SK-N-SH treated with all-trans-retinoic acid at 6 μM for 48 hours (cell line): ENCODE data around the gene DDN.

Source experiments
- ATAC-seq: fragments of 200-7000 bp; cut with Tn5 transposase; 3 replicates; pipeline ENCODE4 v1.9.1; 2020; ENCODE audit warnings: mild to moderate bottlenecking, moderate library complexity
- ARNTL ChIP-seq: fragments of 450-650 bp; formaldehyde crosslinking; IDR thresholded peaks from 2 replicates; pipeline ENCODE4 v1.5.0; 2020; ENCODE audit warnings: low read depth, mild to moderate bottlenecking, moderate library complexity, borderline replicate concordance
- BACH2 ChIP-seq: fragments of 250-450 bp; sonication (Bioruptor Pico); IDR thresholded peaks from 2 replicates; pipeline ENCODE4 v1.9.0; 2021; ENCODE audit warnings: mild to moderate bottlenecking, borderline replicate concordance
- CREB5 ChIP-seq: fragments of 250-450 bp; sonication (Bioruptor Pico); IDR thresholded peaks from 2 replicates; pipeline ENCODE4 v1.5.1; 2020; ENCODE audit warnings: low read depth, mild to moderate bottlenecking, moderate library complexity
- CSDC2 ChIP-seq: fragments of 250-450 bp; sonication (Bioruptor Pico); IDR thresholded peaks from 2 replicates; pipeline ENCODE4 v1.5.0; 2020; ENCODE audit warnings: mild to moderate bottlenecking, moderate library complexity
- CSRNP3 ChIP-seq: fragments of 250-450 bp; sonication (Bioruptor Pico); IDR thresholded peaks from 2 replicates; pipeline ENCODE4 v1.5.1; 2021; ENCODE audit warnings: mild to moderate bottlenecking, moderate library complexity
- ESRRG ChIP-seq: fragments of 250-450 bp; sonication (Bioruptor Pico); IDR thresholded peaks from 2 replicates; pipeline ENCODE4 v1.6.1; 2021; ENCODE audit warnings: mild to moderate bottlenecking
- GLIS3 ChIP-seq: fragments of 250-450 bp; sonication (Bioruptor Pico); IDR thresholded peaks from 2 replicates; pipeline ENCODE4 v1.5.0; 2020; ENCODE audit warnings: mild to moderate bottlenecking, moderate library complexity
- ISL1 ChIP-seq: fragments of 250-450 bp; sonication (Bioruptor Pico); IDR thresholded peaks from 2 replicates; pipeline ENCODE4 v2.1.2; 2022; ENCODE audit warnings: mild to moderate bottlenecking, moderate library complexity
- PATZ1 ChIP-seq: fragments of 250-450 bp; sonication (Bioruptor Pico); IDR thresholded peaks from 2 replicates; pipeline ENCODE4 v1.8.0; 2020; ENCODE audit warnings: mild to moderate bottlenecking, moderate library complexity, borderline replicate concordance
- POU6F1 ChIP-seq: fragments of 250-450 bp; sonication (Bioruptor Pico); IDR thresholded peaks from 2 replicates; pipeline ENCODE4 v1.8.0; 2021; ENCODE audit warnings: low read depth, mild to moderate bottlenecking, moderate library complexity, borderline replicate concordance
- PPARA ChIP-seq: fragments of 250-450 bp; sonication (Bioruptor Pico); IDR thresholded peaks from 2 replicates; pipeline ENCODE4 v1.5.0; 2020; ENCODE audit warnings: mild to moderate bottlenecking, borderline replicate concordance
- RARB ChIP-seq: fragments of 250-450 bp; sonication (Bioruptor Pico); IDR thresholded peaks from 2 replicates; pipeline ENCODE4 v1.8.0; 2021; ENCODE audit warnings: mild to moderate bottlenecking, moderate library complexity
- SNAI2 ChIP-seq: fragments of 250-450 bp; sonication (Bioruptor Pico); IDR thresholded peaks from 2 replicates; pipeline ENCODE4 v1.5.0; 2020; ENCODE audit warnings: mild to moderate bottlenecking, moderate library complexity
- TCF4 ChIP-seq: fragments of 250-450 bp; sonication (Bioruptor Pico); IDR thresholded peaks from 2 replicates; pipeline ENCODE4 v1.8.0; 2021; ENCODE audit warnings: mild to moderate bottlenecking, moderate library complexity, borderline replicate concordance
- TOX ChIP-seq: fragments of 250-450 bp; sonication (Bioruptor Pico); IDR thresholded peaks from 2 replicates; pipeline ENCODE4 v1.8.0; 2021; ENCODE audit warnings: mild to moderate bottlenecking, moderate library complexity, borderline replicate concordance
- TSHZ2 ChIP-seq: fragments of 250-450 bp; sonication (Bioruptor Pico); IDR thresholded peaks from 2 replicates; pipeline ENCODE4 v1.5.0; 2020; ENCODE audit warnings: mild to moderate bottlenecking, moderate library complexity
- ZC3H10 ChIP-seq: fragments of 250-450 bp; sonication (Bioruptor Pico); IDR thresholded peaks from 2 replicates; pipeline ENCODE4 v1.5.1; 2021; ENCODE audit warnings: mild to moderate bottlenecking, moderate library complexity
- ZFP3 ChIP-seq: fragments of 250-450 bp; sonication (Bioruptor Pico); IDR thresholded peaks from 2 replicates; pipeline ENCODE4 v1.5.0; 2020; ENCODE audit warnings: mild to moderate bottlenecking, moderate library complexity
- ZFP30 ChIP-seq: fragments of 450-650 bp; formaldehyde crosslinking; IDR thresholded peaks from 2 replicates; pipeline ENCODE4 v1.5.0; 2022; ENCODE audit warnings: mild to moderate bottlenecking, moderate library complexity
- ZNF565 ChIP-seq: fragments of 450-650 bp; formaldehyde crosslinking; conservative IDR thresholded peaks from 2 replicates; pipeline ENCODE4 v1.5.0; 2020; ENCODE audit warnings: low read depth, mild to moderate bottlenecking, moderate library complexity
- ZNF70 ChIP-seq: fragments of 450-650 bp; formaldehyde crosslinking; IDR thresholded peaks from 2 replicates; pipeline ENCODE4 v1.5.0; 2020; ENCODE audit warnings: mild to moderate bottlenecking, moderate library complexity
- ZNF8 ChIP-seq: fragments of 450-650 bp; formaldehyde crosslinking; IDR thresholded peaks from 2 replicates; pipeline ENCODE4 v1.5.0; 2020; ENCODE audit warnings: mild to moderate bottlenecking, moderate library complexity

Gene DDN

GRCh38 chr12:49037947-49038237 is 38.7 kb upstream of the DDN start:
- no peak for TF ChIP-seq BACH2 (CRISPR knock-in tag)
- TF ChIP-seq ARNTL = no peak
- no peak for TF ChIP-seq TCF4
- TF ChIP-seq POU6F1 = no peak
- no peak for TF ChIP-seq ZNF565 (CRISPR knock-in tag)
- no peak for TF ChIP-seq ZNF70 (CRISPR knock-in tag)
- TF ChIP-seq GLIS3 (CRISPR knock-in tag) = no peak
- TF ChIP-seq TOX (CRISPR knock-in tag) = no peak
- TF ChIP-seq ISL1 (CRISPR knock-in tag) = no peak
- no peak for TF ChIP-seq PATZ1
- TF ChIP-seq ZFP30 (CRISPR knock-in tag) = no peak
- TF ChIP-seq RARB (CRISPR knock-in tag) = no peak
- no peak for ATAC-seq

- TF ChIP-seq ZFP3 (CRISPR knock-in tag) = no peak
- no peak for TF ChIP-seq PATZ1
- no peak for TF ChIP-seq CSDC2 (CRISPR knock-in tag)
- no peak for TF ChIP-seq RARB (CRISPR knock-in tag)
- TF ChIP-seq PPARA = no peak
- no peak for TF ChIP-seq POU6F1
- no peak for TF ChIP-seq ZC3H10 (CRISPR knock-in tag)
- ATAC-seq = no peak
Observed at GRCh38 chr12:49037111-49037946, 38.2 kb upstream of the DDN start.

GRCh38 chr12:49036029-49036428 is 36.9 kb upstream of the DDN start:
- ATAC-seq = no peak
- no peak for TF ChIP-seq ZNF8 (CRISPR knock-in tag)
- no peak for TF ChIP-seq ESRRG (CRISPR knock-in tag)
- no peak for TF ChIP-seq ARNTL
- TF ChIP-seq PPARA = no peak
- TF ChIP-seq SNAI2 (CRISPR knock-in tag) = no peak
- TF ChIP-seq BACH2 (CRISPR knock-in tag) = no peak

GRCh38 chr12:49034286-49034622 is 35.1 kb upstream of the DDN start:
- ATAC-seq = no peak
- TF ChIP-seq ZFP30 (CRISPR knock-in tag) (no peak), CREB5 (CRISPR knock-in tag) (no peak), SNAI2 (CRISPR knock-in tag) (no peak), ZFP3 (CRISPR knock-in tag) (no peak), CSRNP3 (CRISPR knock-in tag) (no peak), GLIS3 (CRISPR knock-in tag) (no peak), CSDC2 (CRISPR knock-in tag) (no peak), PPARA (no peak), ISL1 (CRISPR knock-in tag) (no peak), ZNF8 (CRISPR knock-in tag) (no peak), ARNTL (no peak), TSHZ2 (CRISPR knock-in tag) (no peak), ZNF565 (CRISPR knock-in tag) (no peak)
